Measurements from ENCODE around the gene SNTG2.

DNA sequence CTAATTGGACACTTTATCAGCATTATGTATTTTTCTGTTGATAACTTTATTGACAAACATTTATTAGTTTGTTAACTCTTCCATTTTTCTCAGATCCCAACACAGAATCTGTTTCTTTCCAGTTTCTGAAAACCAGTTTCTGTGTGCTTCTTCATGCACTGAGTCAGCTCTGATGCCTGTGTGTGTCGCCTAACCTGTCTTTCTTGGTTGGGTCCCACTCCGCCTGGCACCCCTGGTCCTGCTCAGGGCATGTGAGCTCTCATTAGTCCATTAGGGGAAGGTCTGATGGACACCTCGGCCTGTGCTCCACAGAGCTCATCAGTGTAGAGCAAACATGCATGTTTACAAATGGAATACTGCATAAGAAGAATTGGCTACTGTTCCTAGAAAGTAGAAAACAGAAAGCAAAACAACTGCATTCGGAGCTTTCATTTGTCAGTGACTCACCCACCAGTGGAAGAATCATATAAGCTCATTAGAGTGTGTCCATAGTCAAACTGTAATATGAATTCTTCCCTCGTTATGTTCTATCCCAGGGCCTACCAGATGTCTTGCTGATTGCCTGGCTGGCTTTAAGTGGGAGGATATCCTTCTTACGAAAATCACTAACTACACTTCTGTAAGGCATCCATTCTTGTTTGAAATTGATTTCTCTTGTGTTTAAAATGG is 137.7 kb downstream of the SNTG2 start:
- TF ChIP-seq, protein P1, sequence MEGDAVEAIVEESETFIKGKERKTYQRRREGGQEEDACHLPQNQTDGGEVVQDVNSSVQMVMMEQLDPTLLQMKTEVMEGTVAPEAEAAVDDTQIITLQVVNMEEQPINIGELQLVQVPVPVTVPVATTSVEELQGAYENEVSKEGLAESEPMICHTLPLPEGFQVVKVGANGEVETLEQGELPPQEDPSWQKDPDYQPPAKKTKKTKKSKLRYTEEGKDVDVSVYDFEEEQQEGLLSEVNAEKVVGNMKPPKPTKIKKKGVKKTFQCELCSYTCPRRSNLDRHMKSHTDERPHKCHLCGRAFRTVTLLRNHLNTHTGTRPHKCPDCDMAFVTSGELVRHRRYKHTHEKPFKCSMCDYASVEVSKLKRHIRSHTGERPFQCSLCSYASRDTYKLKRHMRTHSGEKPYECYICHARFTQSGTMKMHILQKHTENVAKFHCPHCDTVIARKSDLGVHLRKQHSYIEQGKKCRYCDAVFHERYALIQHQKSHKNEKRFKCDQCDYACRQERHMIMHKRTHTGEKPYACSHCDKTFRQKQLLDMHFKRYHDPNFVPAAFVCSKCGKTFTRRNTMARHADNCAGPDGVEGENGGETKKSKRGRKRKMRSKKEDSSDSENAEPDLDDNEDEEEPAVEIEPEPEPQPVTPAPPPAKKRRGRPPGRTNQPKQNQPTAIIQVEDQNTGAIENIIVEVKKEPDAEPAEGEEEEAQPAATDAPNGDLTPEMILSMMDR (IDR thresholded peaks at IDR 0.05; ENCODE audit: extremely low read depth in 1 of 2, insufficient read depth in 1 of 2, low read depth in 1 of 2, low read length in 2 of 2), result no peak
- TF ChIP-seq POLR2AphosphoS5 (IDR thresholded peaks at IDR 0.05; ENCODE audit: insufficient read depth, low read depth, low read length) (no peak), POLR2A (IDR thresholded peaks at IDR 0.05; ENCODE audit: low read depth, low read length) (no peak), EZH2 (IDR thresholded peaks at IDR 0.05; ENCODE audit: borderline replicate concordance, low read depth, low read length, severe bottlenecking) (no peak), GATA2 (IDR thresholded peaks at IDR 0.05; ENCODE audit: insufficient read depth, insufficient read length, low read depth, low read length) (no peak), MYC (IDR thresholded peaks at IDR 0.05; ENCODE audit: low read depth, low read length) (no peak)
- TF ChIP-seq, protein P2, sequence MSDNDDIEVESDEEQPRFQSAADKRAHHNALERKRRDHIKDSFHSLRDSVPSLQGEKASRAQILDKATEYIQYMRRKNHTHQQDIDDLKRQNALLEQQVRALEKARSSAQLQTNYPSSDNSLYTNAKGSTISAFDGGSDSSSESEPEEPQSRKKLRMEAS (IDR thresholded peaks at IDR 0.05; ENCODE audit: insufficient read depth, insufficient read length), result no peak
